MM.1S (cell line): Measurements from ENCODE around the gene LMTK2.

Experiments
- EZH2 ChIP-seq: fragments of 300-600 bp; sonication (generic); optimal IDR thresholded peaks from 2 replicates; pipeline ENCODE3; 2017; ENCODE audit warnings: low read depth, mild to moderate bottlenecking, antibody characterized with exemption, low read length, mixed read lengths
- TF ChIP-seq, protein P1 (sequence below): fragments of 300-600 bp; sonication (generic); IDR thresholded peaks from 2 replicates; pipeline ENCODE4 v1.5.1; 2016; ENCODE audit warnings: antibody characterized with exemption, low read length, mixed read lengths

- TF ChIP-seq, protein P1, sequence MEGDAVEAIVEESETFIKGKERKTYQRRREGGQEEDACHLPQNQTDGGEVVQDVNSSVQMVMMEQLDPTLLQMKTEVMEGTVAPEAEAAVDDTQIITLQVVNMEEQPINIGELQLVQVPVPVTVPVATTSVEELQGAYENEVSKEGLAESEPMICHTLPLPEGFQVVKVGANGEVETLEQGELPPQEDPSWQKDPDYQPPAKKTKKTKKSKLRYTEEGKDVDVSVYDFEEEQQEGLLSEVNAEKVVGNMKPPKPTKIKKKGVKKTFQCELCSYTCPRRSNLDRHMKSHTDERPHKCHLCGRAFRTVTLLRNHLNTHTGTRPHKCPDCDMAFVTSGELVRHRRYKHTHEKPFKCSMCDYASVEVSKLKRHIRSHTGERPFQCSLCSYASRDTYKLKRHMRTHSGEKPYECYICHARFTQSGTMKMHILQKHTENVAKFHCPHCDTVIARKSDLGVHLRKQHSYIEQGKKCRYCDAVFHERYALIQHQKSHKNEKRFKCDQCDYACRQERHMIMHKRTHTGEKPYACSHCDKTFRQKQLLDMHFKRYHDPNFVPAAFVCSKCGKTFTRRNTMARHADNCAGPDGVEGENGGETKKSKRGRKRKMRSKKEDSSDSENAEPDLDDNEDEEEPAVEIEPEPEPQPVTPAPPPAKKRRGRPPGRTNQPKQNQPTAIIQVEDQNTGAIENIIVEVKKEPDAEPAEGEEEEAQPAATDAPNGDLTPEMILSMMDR: no peak
- TF ChIP-seq EZH2: no peak
These were observed 108.2 kb downstream of the LMTK2 start for GRCh38 chr7:98214811-98215321.
